MG63 (cell line): ENCODE results near the gene ROPN1L. TPM values are rescaled to one million over a fixed set of nuclear protein-coding genes. Genes with fewer than 3 reads are reported as not detected.
"Not testable (repeated sequence)": the region's sequence is repeated elsewhere in the genome, so short reads cannot be mapped to it uniquely, and the experiment has no call there.

Experiments used
- DNase-seq: peaks from one replicate; pipeline ENCODE4 v3.0.0-alpha.2; 2020
- H3K27me3 ChIP-seq: fragments of 250-450 bp; sonication (Bioruptor Pico); 2 replicates; pipeline ENCODE4 v1.5.1; 2020; ENCODE audit warnings: mild to moderate bottlenecking, moderate library complexity
- H3K36me3 ChIP-seq: fragments of 250-450 bp; sonication (Bioruptor Pico); 2 replicates; pipeline ENCODE4 v1.5.1; 2020; ENCODE audit warnings: mild to moderate bottlenecking, moderate library complexity
- H3K4me3 ChIP-seq: fragments of 250-450 bp; sonication (Bioruptor Pico); 2 replicates; pipeline ENCODE4 v1.5.1; 2020; ENCODE audit warnings: mild to moderate bottlenecking, moderate library complexity
- H3K9me3 ChIP-seq: fragments of 250-450 bp; sonication (Bioruptor Pico); 2 replicates; pipeline ENCODE4 v1.5.1; 2020; ENCODE audit warnings: mild to moderate bottlenecking, moderate library complexity
- total RNA-seq: library from RNA; depleted of rRNA; stranded (reverse); fragments of >200 nt; shearing (Covaris generic); gene quantifications from 2 replicates; pipeline ENCODE4 v1.2.3, GENCODE V29; 2014; ENCODE audit warnings: low replicate concordance; rRNA removed

ROPN1L gene
- 3.0 and 5.4 TPM in 2 replicates for total RNA-seq

DNA sequence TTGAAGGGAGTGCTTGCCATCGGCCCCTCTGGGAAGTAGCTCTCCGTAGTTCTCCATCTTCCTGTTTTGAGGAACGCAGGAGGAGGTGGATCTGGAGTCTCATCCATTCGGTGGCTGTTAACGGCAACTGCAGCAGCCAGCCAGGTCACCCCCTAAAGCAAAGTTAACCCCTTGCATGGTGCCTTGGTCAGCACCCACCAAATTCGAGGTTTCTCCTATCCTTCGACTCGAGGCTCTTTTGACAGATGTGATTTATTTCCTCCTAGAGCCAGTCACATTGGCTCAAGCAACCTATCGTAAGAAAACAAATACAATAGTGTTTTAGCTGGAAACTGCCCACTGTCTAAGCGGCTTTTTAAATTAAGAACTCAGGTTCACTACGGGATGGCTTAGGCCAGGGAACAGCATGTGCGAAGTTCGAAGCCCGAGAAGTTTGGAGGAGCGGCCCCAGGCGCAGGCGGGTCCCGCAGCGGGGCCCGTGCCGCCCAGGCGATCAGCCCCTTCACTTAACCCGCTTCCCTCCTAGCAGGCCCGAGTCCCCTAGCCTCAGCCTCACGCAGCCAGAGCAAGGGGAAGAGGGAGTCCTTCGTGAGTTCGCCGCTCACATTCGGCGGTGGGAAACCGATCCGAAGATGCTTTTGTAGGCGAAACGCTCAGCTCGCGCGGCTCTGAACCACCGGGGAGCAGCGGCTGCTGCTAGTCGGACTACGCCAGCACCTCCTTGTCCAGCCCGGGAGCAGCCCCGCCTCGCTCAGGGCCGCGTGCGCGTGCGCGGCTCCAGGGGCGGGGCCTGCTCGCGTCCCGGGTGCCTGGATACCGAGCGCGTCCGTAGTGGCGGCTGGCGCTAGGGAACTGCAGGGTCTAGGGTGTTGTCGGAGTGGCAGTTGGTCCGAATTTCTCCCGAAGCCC is at the start of gene ROPN1L:
TSS of gene ROPN1L (plus strand) at position 797 of the 909 bp plus-strand sequence. CDS start 289 bp downstream, outside the sequence.
- H3K4me3 ChIP-seq, result peak within 1 kb of the TSS; percentile 57
- H3K9me3 ChIP-seq, result no peaks in the 10 kb centered on the region
- no peaks in the 10 kb centered on the region for H3K27me3 ChIP-seq
- peak; percentile 90 for DNase-seq
- H3K36me3 ChIP-seq, result peaks cover 33% of the 10 kb centered on the region

DNA sequence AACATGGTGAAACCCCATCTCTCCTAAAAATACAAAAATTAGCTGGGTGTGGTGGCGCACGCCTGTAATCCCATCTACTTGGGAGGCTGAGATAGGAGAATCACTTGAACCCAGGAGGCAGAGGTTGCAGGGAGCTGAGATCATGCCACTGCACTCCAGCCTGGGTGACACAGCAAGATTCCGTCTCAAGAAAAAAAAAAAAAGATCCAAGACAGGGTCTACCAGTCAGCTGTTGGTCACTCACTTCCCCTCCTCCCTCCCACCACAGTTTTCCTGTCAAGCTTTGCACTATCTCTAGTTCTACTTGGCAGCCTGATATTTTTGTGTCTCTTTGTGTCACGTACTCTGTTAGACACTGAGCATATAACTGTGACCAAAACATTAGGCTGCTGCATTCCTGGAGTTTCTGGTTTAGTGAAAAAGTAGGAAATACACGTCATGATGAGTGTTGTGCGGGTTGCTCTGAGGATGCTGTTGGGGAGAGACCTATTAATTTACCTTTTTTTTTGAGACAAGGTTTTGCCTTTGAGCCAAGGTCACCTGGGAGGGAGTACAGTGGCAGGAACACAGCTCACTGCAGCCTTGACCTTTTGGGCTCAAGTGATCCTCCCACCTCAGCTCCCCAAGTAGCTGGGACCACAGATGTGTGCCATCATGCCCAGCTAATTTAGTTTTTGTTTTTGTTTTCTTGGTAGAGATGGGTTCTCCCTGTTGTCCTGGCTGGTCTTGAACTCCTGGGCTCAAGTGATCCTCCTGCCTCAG is 48.9 kb upstream of the ROPN1L start:
- DNase-seq, H3K9me3 ChIP-seq, H3K27me3 ChIP-seq, H3K4me3 ChIP-seq: not testable (repeated sequence)
- H3K36me3 ChIP-seq, result peaks cover 93% of the 10 kb centered on the region

DNA sequence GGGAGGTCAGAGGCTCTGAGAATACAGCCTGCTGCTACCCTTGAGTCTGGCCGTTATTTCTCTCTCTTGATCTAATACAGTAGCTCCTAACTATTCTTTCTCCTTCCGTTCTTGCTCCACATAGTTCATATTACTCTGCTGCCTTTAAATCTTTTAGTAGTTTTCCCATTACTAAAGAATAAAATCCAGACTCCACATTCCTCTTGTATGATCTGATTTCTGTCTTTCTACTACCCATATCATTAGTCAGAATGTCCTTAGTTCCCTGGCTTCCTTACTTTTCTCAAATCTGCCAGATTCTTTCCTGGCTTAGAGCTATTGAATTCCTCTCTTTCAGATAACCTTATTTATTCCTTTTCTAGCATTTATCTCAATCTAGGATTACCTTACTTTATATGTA is 48.2 kb upstream of the ROPN1L start:
- peaks cover 90% of the 10 kb centered on the region for H3K36me3 ChIP-seq
- no peaks in the 10 kb centered on the region for H3K27me3 ChIP-seq
- no peak for DNase-seq
- H3K9me3 ChIP-seq, result no peaks in the 10 kb centered on the region
- no peak overlapping the region for H3K4me3 ChIP-seq

DNA sequence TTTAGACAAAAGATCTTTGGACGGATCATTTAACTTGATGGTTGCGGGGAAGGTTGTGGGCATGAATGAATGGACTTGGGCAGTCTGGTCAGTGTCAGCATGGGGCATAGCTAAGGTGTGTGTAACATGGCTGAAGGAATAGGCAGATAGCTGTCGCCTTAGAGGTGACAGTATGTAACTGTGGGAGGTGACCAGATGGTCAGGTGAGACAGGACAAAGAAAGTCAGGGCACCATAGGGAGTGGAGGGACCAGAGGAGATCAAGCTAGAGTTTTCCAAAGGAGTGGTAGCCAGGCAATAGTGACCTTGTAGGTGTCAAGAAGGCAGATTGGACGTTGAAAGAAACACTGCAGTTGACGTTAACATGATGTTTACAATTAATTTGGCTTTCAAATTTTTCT is 45.1 kb upstream of the ROPN1L start:
- Histone ChIP-seq H3K27me3 (no peaks in the 10 kb centered on the region), H3K4me3 (no peak overlapping the region), H3K36me3 (peaks cover 90% of the 10 kb centered on the region), H3K9me3 (no peaks in the 10 kb centered on the region)
- DNase-seq, result no peak

DNA sequence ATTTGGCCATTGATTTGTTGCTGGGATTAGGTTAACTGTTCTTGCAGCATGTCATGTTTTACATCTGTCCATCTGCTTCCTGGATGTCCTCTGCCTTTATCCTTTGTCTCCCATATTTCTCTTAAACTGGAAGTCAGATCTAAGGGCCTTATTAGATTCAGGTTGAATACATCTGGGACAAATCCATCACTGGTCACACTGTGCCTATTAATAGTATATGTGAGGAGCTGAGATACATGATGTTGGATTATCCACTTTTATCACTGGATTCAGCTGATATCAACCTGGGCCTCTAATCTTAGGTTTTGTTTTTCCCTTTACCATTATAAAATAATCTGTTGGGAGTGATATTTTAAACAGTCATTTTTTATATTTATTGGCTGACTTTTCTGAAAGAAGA is 41.8 kb upstream of the ROPN1L start:
- no peak for DNase-seq
- H3K36me3 ChIP-seq, result peaks cover 88% of the 10 kb centered on the region
- no peaks in the 10 kb centered on the region for H3K27me3 ChIP-seq

DNA sequence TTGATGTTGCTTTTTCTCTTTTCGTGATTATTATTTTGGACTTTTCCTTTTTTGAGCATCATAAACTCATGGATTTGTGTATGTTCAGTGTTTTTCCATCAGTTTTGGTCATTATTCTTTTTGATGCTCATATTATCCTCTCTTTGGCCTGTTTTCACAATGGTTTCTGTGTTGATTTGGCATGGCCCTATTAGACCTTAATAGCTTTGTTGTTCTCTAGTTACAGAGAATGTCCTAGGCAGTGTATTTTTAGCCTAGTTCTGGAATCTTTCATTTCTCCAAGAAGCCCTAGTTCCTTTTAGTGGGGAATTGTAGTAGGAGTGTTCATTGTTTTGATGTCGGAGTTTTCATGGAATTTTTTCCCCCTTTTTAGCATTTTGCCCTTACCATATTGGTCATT is 41.3 kb upstream of the ROPN1L start:
- Histone ChIP-seq H3K4me3 (no peak overlapping the region), H3K9me3 (no peaks in the 10 kb centered on the region), H3K27me3 (no peaks in the 10 kb centered on the region), H3K36me3 (peaks cover 88% of the 10 kb centered on the region)
- no peak for DNase-seq

More for the DNA sequence above, 41.8 kb upstream of the ROPN1L start:
- Histone ChIP-seq H3K9me3 (no peaks in the 10 kb centered on the region), H3K4me3 (no peak overlapping the region)

DNA sequence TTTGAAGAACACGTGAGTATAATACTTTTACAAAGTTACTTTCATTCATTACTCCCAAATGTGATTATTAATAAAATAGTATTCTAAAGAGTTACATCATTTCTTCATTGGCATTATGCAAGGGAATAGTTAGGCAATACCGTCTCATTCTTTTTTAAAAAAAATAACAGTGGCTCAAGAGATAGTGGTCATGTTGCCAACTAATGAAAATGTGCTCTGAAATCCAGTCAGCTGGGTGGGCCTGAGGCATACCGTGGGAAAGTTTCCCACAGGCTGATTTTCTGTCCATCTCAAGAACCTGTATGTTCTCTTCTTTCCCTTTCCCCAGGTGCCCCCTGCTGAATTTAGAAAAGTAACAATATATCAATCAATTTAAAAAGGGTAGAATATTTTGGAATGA is 40.8 kb upstream of the ROPN1L start:
- no peak for DNase-seq
- peaks cover 88% of the 10 kb centered on the region for H3K36me3 ChIP-seq
- H3K4me3 ChIP-seq, result no peak overlapping the region
- no peaks in the 10 kb centered on the region for H3K27me3 ChIP-seq
- no peaks in the 10 kb centered on the region for H3K9me3 ChIP-seq

DNA sequence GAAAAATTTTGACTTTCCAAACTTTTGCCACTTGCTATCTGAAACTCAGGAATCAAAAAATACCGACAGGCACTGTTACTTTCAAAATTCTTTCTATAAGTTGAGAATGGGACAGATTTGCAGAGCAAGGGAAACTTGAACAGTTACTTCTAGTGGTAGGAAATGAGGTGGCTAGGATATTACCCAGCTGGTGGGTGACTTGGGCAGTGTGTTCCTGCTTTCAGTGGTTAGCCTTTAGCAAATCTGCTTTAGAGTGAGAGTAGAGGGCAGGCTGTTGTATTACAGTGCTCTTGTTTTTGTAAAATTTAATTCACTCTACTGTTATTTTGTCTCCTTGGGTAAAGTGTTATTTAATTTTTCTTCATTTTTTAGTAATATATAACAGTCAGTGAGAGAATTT is 40.2 kb upstream of the ROPN1L start:
- Histone ChIP-seq H3K4me3 (no peak overlapping the region), H3K36me3 (peaks cover 88% of the 10 kb centered on the region), H3K27me3 (no peaks in the 10 kb centered on the region), H3K9me3 (no peaks in the 10 kb centered on the region)
- DNase-seq, result no peak

DNA sequence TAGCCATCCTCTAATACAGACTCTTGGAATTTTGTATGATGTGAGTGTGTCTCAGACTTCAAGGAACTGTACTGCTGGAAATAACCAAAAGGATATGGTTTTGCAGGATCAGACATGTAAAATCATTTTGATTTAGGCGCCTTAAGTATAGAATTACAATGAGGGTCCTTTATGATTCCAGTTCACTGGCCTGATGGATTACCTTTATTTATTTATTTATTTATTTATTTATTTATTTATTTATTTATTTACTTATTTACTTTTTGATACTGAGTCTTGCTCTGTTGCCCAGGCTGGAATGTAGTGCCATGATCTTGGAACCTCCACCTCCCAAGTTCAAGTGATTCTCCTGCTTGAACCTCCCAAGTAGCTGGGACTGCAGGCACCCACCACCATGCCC is 37.9 kb upstream of the ROPN1L start:
- H3K36me3 ChIP-seq, result peaks cover 94% of the 10 kb centered on the region
- no peaks in the 10 kb centered on the region for H3K27me3 ChIP-seq
- DNase-seq, result no peak
- no peak overlapping the region for H3K4me3 ChIP-seq
- H3K9me3 ChIP-seq, result no peaks in the 10 kb centered on the region

DNA sequence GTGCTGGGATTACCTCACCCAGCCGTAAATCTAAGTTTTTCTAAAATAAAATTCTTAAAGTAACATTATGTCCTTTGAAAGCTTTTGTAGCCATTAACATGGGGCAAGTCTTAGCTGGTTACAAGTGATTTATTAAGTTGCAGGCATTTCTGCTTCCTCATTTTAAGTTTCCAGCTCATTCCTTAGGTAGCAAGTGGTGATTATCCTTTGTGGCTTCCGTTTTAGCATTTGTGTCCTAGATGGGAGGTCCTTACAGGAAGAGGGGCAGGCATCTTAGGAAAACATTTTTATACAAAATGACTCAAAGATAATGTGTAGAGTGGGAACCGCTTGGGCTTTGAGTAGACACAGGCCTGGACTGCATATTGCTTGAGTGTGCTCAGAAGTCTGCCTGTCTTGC is 35.0 kb upstream of the ROPN1L start:
- H3K9me3 ChIP-seq, result no peaks in the 10 kb centered on the region
- peaks cover 97% of the 10 kb centered on the region for H3K36me3 ChIP-seq
- H3K27me3 ChIP-seq, result no peaks in the 10 kb centered on the region
- no peak overlapping the region for H3K4me3 ChIP-seq
- no peak for DNase-seq

DNA sequence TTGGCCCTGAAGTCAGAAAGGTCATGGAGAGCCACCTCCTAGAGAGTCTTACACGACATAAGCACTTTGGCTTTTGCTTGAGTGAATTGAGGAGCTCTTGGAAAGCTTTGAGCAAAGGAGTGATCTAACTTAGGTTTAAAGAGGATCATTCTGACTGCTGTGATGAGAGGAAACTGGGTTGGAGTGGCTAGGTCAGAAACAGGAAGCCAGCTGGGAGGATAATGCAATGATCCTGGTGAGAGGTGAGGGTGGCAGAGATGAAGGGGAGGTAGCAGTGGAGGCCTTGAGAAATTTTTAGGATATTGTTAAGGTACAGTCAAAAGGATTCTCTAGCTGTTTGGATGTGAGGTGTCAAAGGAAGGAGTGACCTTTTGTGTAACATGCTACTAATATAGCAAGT is 32.2 kb upstream of the ROPN1L start:
- no peaks in the 10 kb centered on the region for H3K27me3 ChIP-seq
- DNase-seq, result no peak
- no peak overlapping the region for H3K4me3 ChIP-seq
- H3K9me3 ChIP-seq, result no peaks in the 10 kb centered on the region
- H3K36me3 ChIP-seq, result peaks cover 99% of the 10 kb centered on the region

DNA sequence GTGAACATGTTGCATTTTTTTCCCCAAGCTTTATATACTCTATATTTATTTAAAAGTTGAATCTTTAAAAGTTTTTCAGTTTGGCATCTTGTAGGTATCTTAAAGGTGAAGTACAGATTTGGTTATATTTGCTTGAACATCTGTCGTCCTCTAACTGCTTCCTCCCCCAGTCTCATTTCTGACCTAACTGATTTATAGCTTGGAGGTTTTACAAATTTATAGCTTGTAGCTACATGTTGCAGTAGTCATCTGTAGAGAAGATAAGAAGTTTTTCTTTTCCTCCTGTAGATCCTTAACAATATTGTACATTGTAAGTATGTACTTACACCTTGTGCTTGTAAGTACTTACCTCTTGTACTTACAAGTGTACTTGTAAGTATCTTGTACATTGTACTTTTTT is 31.0 kb upstream of the ROPN1L start:
- Histone ChIP-seq H3K27me3 (no peaks in the 10 kb centered on the region), H3K36me3 (peaks cover 99% of the 10 kb centered on the region), H3K4me3 (no peak overlapping the region), H3K9me3 (no peaks in the 10 kb centered on the region)
- no peak for DNase-seq

DNA sequence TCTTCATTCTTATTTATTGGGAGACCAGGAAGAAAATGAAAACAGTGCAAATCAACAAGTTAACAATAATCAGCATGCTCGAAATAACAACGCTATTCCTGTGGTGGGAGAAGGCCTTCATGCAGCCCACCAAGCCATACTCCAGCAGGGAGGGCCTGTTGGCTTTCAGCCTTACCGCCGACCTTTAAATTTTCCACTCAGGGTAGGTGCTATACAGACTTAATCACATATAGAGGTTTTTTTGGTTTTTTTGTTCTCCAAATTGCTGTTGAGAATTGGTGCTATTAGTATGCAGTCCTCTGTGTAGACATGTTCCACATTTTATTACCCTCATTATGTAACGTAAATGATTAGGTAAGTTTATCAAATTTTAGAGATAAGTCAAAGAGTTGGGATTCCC is 30.3 kb upstream of the ROPN1L start:
- Histone ChIP-seq H3K9me3 (no peaks in the 10 kb centered on the region), H3K36me3 (peaks cover 99% of the 10 kb centered on the region), H3K27me3 (no peaks in the 10 kb centered on the region), H3K4me3 (no peak overlapping the region)
- DNase-seq, result no peak

DNA sequence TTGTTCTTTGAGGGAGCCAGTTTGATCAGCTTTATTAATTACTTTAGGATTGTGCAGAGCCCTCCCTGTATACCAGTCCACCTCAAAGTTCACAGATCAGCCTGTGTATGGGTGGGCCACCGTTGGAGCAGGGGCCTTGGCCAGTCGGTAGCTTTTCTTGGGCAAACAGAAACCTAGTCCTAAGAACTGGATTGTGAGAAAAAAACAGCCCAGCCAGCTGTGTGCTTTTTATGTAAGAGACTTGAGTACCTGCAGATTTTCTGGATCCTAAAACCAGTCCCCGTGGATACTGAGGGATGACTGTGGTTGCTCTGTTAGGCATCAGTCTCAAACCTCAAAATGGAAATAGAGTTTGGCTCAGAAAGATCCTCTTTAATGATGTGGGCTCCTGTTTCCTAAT is 24.8 kb upstream of the ROPN1L start:
- Histone ChIP-seq H3K27me3 (no peaks in the 10 kb centered on the region), H3K36me3 (peaks cover 98% of the 10 kb centered on the region), H3K9me3 (no peaks in the 10 kb centered on the region), H3K4me3 (no peak overlapping the region)
- DNase-seq, result no peak

DNA sequence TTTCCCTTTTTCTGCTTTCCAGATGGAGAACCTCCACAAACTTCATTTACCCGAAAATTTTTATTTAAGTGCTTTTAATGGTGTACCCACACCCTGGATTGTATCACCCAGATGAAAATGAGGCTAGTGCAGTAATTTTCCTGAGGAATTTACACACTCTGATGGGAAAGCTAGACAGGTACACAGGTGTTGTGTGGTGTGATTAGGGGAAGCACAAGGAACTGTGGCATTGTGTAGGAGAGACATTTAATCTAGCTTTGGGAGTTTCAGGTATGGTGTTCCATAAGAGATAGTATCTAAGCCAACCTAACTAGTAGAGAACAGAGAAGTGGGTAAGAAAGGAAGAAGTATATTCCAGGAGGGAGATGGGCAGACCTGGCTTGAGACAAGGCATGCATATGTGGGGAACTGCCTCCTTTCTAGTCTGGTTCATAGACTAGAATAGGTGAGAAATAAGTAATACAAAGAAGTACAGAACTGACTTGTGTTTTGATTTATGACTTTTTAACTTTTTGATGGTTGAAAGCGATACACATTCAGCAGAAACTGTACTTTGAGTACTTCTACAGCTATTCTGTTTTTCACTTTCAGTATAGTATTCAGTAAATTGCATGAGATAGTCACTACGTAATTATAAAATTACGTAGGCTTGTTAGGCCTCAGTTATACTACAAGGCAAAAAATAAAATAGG is 22.9 kb upstream of the ROPN1L start:
- Histone ChIP-seq H3K27me3 (no peaks in the 10 kb centered on the region), H3K36me3 (peaks cover 94% of the 10 kb centered on the region), H3K4me3 (no peak overlapping the region), H3K9me3 (no peaks in the 10 kb centered on the region)
- no peak for DNase-seq

DNA sequence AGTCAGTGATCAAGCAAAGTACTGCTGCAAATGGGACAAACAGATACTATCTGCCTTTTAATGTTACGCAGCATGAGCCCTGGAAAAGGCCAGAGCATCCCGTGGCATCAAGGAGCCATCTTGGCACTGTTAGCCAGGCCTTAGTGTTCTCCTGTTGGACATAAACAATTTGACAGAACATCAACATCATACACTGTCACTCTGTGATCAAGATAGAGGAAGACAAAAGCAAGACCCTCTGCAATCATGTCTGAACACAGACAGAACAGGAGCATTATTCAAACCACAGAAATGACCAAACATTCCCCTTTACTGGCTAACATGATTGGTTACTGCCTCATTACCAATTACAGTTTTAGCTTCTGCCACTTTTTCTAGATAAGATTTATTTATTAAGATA is 21.2 kb upstream of the ROPN1L start:
- Histone ChIP-seq H3K9me3 (no peaks in the 10 kb centered on the region), H3K27me3 (no peaks in the 10 kb centered on the region), H3K36me3 (peaks cover 93% of the 10 kb centered on the region), H3K4me3 (no peak overlapping the region)
- no peak for DNase-seq

DNA sequence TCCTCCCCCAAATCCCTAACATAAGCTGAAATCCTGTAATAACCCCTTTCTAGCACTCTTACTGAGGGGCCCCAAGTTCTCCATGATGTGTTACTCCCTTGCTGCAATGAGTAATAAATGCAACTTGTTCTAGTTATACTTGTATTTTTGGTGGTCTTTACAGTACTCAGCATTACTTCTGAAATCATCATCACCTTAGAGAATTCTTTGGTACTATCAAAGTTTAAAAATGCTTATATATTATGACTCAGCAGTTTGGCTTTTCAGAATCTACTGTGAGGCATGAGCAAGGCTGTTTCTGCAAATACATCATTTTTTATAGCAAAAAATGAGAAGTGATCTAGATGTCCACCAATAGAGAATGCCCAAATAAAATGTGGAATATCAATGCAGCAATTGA is 20.7 kb upstream of the ROPN1L start:
- Histone ChIP-seq H3K36me3 (peaks cover 93% of the 10 kb centered on the region), H3K9me3 (no peaks in the 10 kb centered on the region), H3K4me3 (no peak overlapping the region), H3K27me3 (no peaks in the 10 kb centered on the region)
- DNase-seq, result no peak
